Endothelial cell of umbilical vein (primary cell): ENCODE data around the gene BICD2. TPM values are rescaled to one million over a fixed set of nuclear protein-coding genes. Genes with fewer than 3 reads are reported as not detected.

Experiments
- BruUV-seq: library from RNA; stranded (reverse); fragments of 400-500 nt; replicated peaks from 2 replicates; lab custom pipeline; 2021; lab: Mats Ljungman, UMichigan
- CTCF ChIA-PET: fragments of 300-600, 350-600 bp; sonication (Branson Sonifier 250); formaldehyde crosslinking; loops from one replicate; lab custom pipeline; 2021; ENCODE audit warnings: antibody characterized with exemption, inconsistent platforms; lab: Charles Lee
- POLR2A ChIA-PET: fragments of 300-600, 350-600 bp; sonication (Branson Sonifier 250); formaldehyde crosslinking; loops from one replicate; lab custom pipeline; 2021; ENCODE audit warnings: antibody characterized with exemption, inconsistent platforms; lab: Charles Lee
- DNase-seq: peaks from one replicate; pipeline ENCODE4 v3.0.0-alpha.2; 2011; ENCODE audit warnings: low read depth, low spot score
- FAIRE-seq: peaks from 2 replicates; lab custom pipeline; 2011; peaks lifted over from hg19 to GRCh38; lab: Jason Lieb, UNC
- H2AFZ ChIP-seq: 2 replicates; pipeline ENCODE4 v1.6.0; 2012; ENCODE audit warnings: low read depth, low read length, control low read depth, inconsistent platforms
- H3K27ac ChIP-seq: 2 replicates; pipeline ENCODE4 v1.5.1; 2011; ENCODE audit warnings: low read depth, mild to moderate bottlenecking, control low read depth, low read length, moderate library complexity; ENCODE audit not compliant: insufficient read depth
- H3K27me3 ChIP-seq, 2 experiments: 2 replicates each; pipeline versions ENCODE4 v1.6.0 to v1.6.1; 2011; ENCODE audit warnings: low read length in 2 of 2, mixed read lengths in 1 of 2; ENCODE audit not compliant: control insufficient read depth in 2 of 2, insufficient read depth in 2 of 2
- H3K36me3 ChIP-seq, 2 experiments: 2 replicates in 1 of 2; 3 replicates in 1 of 2; pipeline ENCODE4 v1.5.1; 2011; ENCODE audit warnings: low read length in 2 of 2, mild to moderate bottlenecking in 1 of 2, moderate library complexity in 1 of 2; ENCODE audit not compliant: control insufficient read depth in 2 of 2, insufficient read depth in 2 of 2; ENCODE audit errors: extremely low read depth in 1 of 2
- H3K4me1 ChIP-seq: 3 replicates; pipeline ENCODE4 v1.5.1; 2011; ENCODE audit warnings: mild to moderate bottlenecking, low read length; ENCODE audit not compliant: control insufficient read depth, insufficient read depth; ENCODE audit errors: extremely low read depth
- H3K4me2 ChIP-seq: 2 replicates; pipeline ENCODE4 v1.6.1; 2011; ENCODE audit warnings: low read length, control low read depth, mixed read lengths; ENCODE audit not compliant: insufficient read depth
- H3K4me3 ChIP-seq, 3 experiments: fragments of 200-600 bp in 1 of 3; sonication (generic), shearing (Covaris generic) in 1 of 3; replicated peaks in 1 of 3; 2 replicates each; pipeline ENCODE4 v1.5.1; 2011 to 2016; ENCODE audit warnings: control low read depth in 3 of 3, low read length in 3 of 3, mild to moderate bottlenecking in 2 of 3, inconsistent platforms in 1 of 3, low read depth in 1 of 3, moderate library complexity in 1 of 3; ENCODE audit not compliant: insufficient read depth in 1 of 3
- H3K79me2 ChIP-seq: 2 replicates; pipeline ENCODE4 v1.6.0; 2012; ENCODE audit warnings: low read length, inconsistent platforms; ENCODE audit not compliant: control insufficient read depth, insufficient read depth
- H3K9ac ChIP-seq: replicated peaks from 2 replicates; pipeline ENCODE3; 2011; ENCODE audit warnings: low read length, control low read depth; ENCODE audit not compliant: insufficient read depth; ENCODE audit errors: extremely low read depth
- H3K9me1 ChIP-seq: replicated peaks from 3 replicates; pipeline ENCODE4 v1.6.0; 2011; ENCODE audit warnings: mild to moderate bottlenecking, low read length; ENCODE audit not compliant: control insufficient read depth, insufficient read depth; ENCODE audit errors: extremely low read depth
- H3K9me3 ChIP-seq: replicated peaks from 2 replicates; pipeline ENCODE4 v1.5.1; 2012; ENCODE audit warnings: low read length, inconsistent platforms; ENCODE audit not compliant: control insufficient read depth, insufficient read depth
- H4K20me1 ChIP-seq: replicated peaks from 2 replicates; pipeline ENCODE3; 2011; ENCODE audit warnings: mild to moderate bottlenecking, low read length; ENCODE audit not compliant: control insufficient read depth, insufficient read depth; ENCODE audit errors: extremely low read depth
- CTCF ChIP-seq, 2 donors: IDR thresholded peaks; 1 replicate in 1 of 2; 2 replicates in 1 of 2; pipeline ENCODE4 v1.5.1; 2011; ENCODE audit warnings: low read length in 2 of 2, mild to moderate bottlenecking in 2 of 2, moderate library complexity in 2 of 2, control low read depth in 1 of 2, inconsistent platforms in 1 of 2, low read depth in 1 of 2; ENCODE audit not compliant: insufficient read depth in 1 of 2; ENCODE audit errors: extremely low read depth in 1 of 2
- FOS ChIP-seq: IDR thresholded peaks from 2 replicates; pipeline ENCODE4 v1.6.1; 2011; ENCODE audit warnings: mild to moderate bottlenecking, low read length, moderate library complexity, borderline replicate concordance; ENCODE audit not compliant: insufficient read depth
- GATA2 ChIP-seq: IDR thresholded peaks from 2 replicates; pipeline ENCODE4 v1.7.0; 2011; ENCODE audit warnings: low read depth, mild to moderate bottlenecking, moderate library complexity, mixed read lengths, low read length; ENCODE audit not compliant: insufficient read length, insufficient read depth
- JUN ChIP-seq: IDR thresholded peaks from 2 replicates; pipeline ENCODE4 v1.6.1; 2011; ENCODE audit warnings: borderline replicate concordance, low read depth; ENCODE audit not compliant: insufficient read length, insufficient read depth
- MYC ChIP-seq: IDR thresholded peaks from one replicate; pipeline ENCODE4 v1.6.1; 2011; ENCODE audit warnings: mild to moderate bottlenecking, low read depth, low read length
- POLR2A ChIP-seq: IDR thresholded peaks from 2 replicates; pipeline ENCODE4 v1.6.1; 2012; ENCODE audit warnings: low read depth, mild to moderate bottlenecking, control low read depth, low read length
- POLR2AphosphoS5 ChIP-seq: IDR thresholded peaks from 2 replicates; pipeline ENCODE4 v1.6.1; 2012; ENCODE audit warnings: low read depth, mild to moderate bottlenecking, control low read depth, low read length, moderate library complexity; ENCODE audit not compliant: insufficient read depth
- dilution Hi-C: fragments of 300-500 bp; cut with MboI; formaldehyde crosslinking; loops from one replicate; pipeline ENCODE4 v1.15.0; 2019; ENCODE audit warnings: low sequenced_read_pairs; ENCODE audit not compliant: extremely low pct_ligation_motif_present
- intact Hi-C: fragments of 100-400 bp; cut with micrococcal nuclease; formaldehyde crosslinking; loops from one replicate; pipeline ENCODE4 v1.10.0; 2022
- polyA plus RNA-seq, 4 experiments: library from polyadenylated mRNA; depleted of rRNA in 3 of 4; stranded (reverse) in 3 of 4; unstranded in 1 of 4; fragments of >200 nt; gene quantifications; 2 replicates each; pipeline versions ENCODE4 v1.2.1 to v1.2.3, GENCODE V29; 2011 to 2012; ENCODE audit warnings: missing spikeins in 1 of 4
- total RNA-seq: library from RNA; stranded (reverse); gene quantifications from 2 replicates; pipeline ENCODE4 v1.2.3, GENCODE V29; 2021

The BICD2 gene
- total and polyA plus RNA-seq, 2 donors (not counting 3 experiments of a cell fraction or from before 2014, with no cell fraction given): 14.3 to 39.3 TPM

DNA sequence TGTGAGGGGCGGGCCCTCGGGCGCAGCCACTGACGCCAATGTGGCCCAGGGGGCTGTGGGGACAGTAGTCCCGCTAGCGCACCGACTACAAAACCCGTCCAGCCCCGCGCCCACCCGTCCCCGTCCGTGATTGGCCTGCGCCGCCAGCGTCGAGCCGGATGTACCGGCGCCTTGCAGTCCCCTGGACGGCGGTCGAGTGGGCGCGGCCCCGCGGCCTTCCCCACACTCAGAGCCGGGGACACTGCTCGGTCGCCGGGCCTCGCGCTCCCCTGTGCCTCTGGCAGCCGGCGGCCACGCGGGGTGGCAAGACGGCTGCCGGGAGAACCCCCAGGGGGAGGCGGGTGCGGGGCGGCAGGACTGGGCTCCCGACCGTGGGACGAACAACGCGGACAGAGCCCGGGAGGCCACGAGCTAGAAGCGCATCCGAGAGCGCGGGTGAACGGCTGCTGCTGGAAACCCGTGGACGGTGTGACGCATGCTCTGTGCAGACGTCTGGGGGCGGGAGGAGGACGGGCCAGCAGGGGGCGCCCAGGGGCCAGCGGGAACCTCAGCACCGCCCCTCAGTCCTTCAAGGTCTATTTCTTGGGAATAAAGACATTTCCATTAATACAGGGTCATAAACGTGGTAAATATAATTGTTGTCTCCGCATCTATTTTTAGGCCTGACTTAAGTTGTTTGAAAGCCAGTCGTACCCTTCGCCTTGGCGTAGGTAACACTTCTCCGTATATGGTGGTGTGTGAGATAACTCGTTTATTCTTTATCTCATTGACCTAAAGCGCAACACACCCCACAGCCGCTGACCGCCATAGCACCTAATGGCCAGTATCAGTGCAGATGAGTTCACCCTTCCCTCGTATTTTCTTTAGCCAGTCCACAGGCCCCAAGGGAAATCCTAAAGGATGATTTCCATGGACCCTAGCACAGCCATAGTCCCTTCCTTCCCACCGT is 629 bp upstream of the BICD2 start:
- H3K79me2 ChIP-seq: peaks cover 43% of the 10 kb centered on the region
- intact Hi-C loops: loop anchor here (1.0 to 10.0 kb wide), 7 partner anchors 13 to 440 kb away; partner anchors contain the start of genes CENPP, IPPK and NOL8
- H3K4me2 ChIP-seq: peak overlapping the region; percentile 79
- BruUV-seq: TSS peak; percentile 81
- H3K9me1 ChIP-seq: no peaks in the 10 kb centered on the region
- ChIA-PET POLR2A (interaction anchor here (1.2 kb wide), 1 partner anchor 13 kb away, joined by 6 read pairs; no protein-coding TSS in a partner anchor), CTCF (interaction anchor here (0.6 to 3.4 kb wide), 9 partner anchors 15 to 48 kb away, joined by 3 to 30 read pairs (median 5); no protein-coding TSS in a partner anchor)
- H4K20me1 ChIP-seq: no peaks in the 10 kb centered on the region
- peak; percentile 64 for TF ChIP-seq POLR2A
- TF ChIP-seq FOS: peak; percentile 8
- TF ChIP-seq POLR2AphosphoS5: peak; percentile 89
- TF ChIP-seq MYC: no peak
- peak; percentile 98 to 99 for TF ChIP-seq CTCF (IDR thresholded peaks at IDR 0.05; ENCODE audit: extremely low read depth in 1 of 2, insufficient read depth in 1 of 2, low read depth in 1 of 2, low read length in 2 of 2)
- TF ChIP-seq JUN: no peak
- TF ChIP-seq GATA2: no peak
- peaks cover 16% of the 10 kb centered on the region for H3K4me1 ChIP-seq
- dilution Hi-C loops: no loop called here
- peak overlapping the region; percentile 42 for H2AFZ ChIP-seq
- H3K4me3 ChIP-seq: peak overlapping the region; percentile 35 to 99 (median 66)
- peak; percentile 98 for DNase-seq
- no peaks in the 10 kb centered on the region for H3K36me3 ChIP-seq
- H3K27ac ChIP-seq: peak overlapping the region; percentile 95
- FAIRE-seq: peak; percentile 97
- H3K9ac ChIP-seq: peak overlapping the region; percentile 95
- H3K9me3 ChIP-seq: no peaks in the 10 kb centered on the region
- H3K27me3 ChIP-seq: no peaks in the 10 kb centered on the region
